K562 (cell line): Measurements from ENCODE around the gene PGR. TPM values are rescaled to one million over a fixed set of nuclear protein-coding genes. Genes with fewer than 3 reads are reported as not detected.
A peak's percentile ranks its signal among the peaks of the same experiment; 100 is the strongest.

Experiments used
- KLF13 ChIP-seq: fragments of 450-650 bp; IDR thresholded peaks from 2 replicates; pipeline ENCODE4 v1.6.1; 2016; ENCODE audit warnings: missing genetic modification characterization, low read depth, mild to moderate bottlenecking, missing compliant biosample characterization, moderate library complexity, borderline replicate concordance
- PTRF ChIP-seq: fragments of 450-650 bp; IDR thresholded peaks from 2 replicates; pipeline ENCODE4 v1.6.1; 2016; ENCODE audit warnings: mild to moderate bottlenecking, missing genetic modification characterization, missing compliant biosample characterization
- SNRNP70 ChIP-seq: fragments of 200-400 bp; formaldehyde crosslinking; optimal IDR thresholded peaks from 2 replicates; pipeline ENCODE3; 2017; ENCODE audit warnings: low read depth, low read length
- SRF ChIP-seq, 2 experiments: fragments of 250-450, 450-650 bp in 1 of 2; sonication (Bioruptor Pico) in 1 of 2; sonication (generic) in 1 of 2; formaldehyde crosslinking; IDR thresholded peaks; 2 replicates each; pipeline versions ENCODE4 v1.5.0 to v1.5.1; 2020 to 2022; ENCODE audit warnings: mild to moderate bottlenecking in 1 of 2, missing genetic modification reagents in 1 of 2
- ZNF175 ChIP-seq: fragments of 200-800 bp; sonication (Bioruptor generic); IDR thresholded peaks from 2 replicates; pipeline ENCODE4 v1.6.1; 2016; ENCODE audit warnings: low read depth, mild to moderate bottlenecking, missing genetic modification characterization, missing compliant biosample characterization
- ZNF217 ChIP-seq: sonication (generic); formaldehyde crosslinking; IDR thresholded peaks from 2 replicates; pipeline ENCODE4 v1.8.0; 2022; ENCODE audit warnings: mild to moderate bottlenecking, missing genetic modification reagents
- ZNF239 ChIP-seq: fragments of 250-450 bp; sonication (Bioruptor Pico); IDR thresholded peaks from 2 replicates; pipeline ENCODE4 v1.4.0; 2020; ENCODE audit warnings: mild to moderate bottlenecking
- ZNF407 ChIP-seq: fragments of 450-650 bp; IDR thresholded peaks from 2 replicates; pipeline ENCODE4 v1.6.1; 2016; ENCODE audit warnings: low read depth
- ZNF785 ChIP-seq: fragments of 250-450 bp; sonication (Bioruptor Pico); IDR thresholded peaks from 2 replicates; pipeline ENCODE4 v1.4.0; 2020; ENCODE audit warnings: mild to moderate bottlenecking
- polyA plus RNA-seq, 8 experiments: library from polyadenylated mRNA; depleted of rRNA in 4 of 8; stranded (reverse) in 5 of 8; unstranded in 3 of 8; fragments of >200 nt; fragmentation: Nextera tagmentation in 2 of 8; fragmentation: Illumina TruSeq in 1 of 8; extraction: Ambion mirVana in 2 of 8; extraction: Trizol in 1 of 8; gene quantifications; 2 replicates each; pipeline versions ENCODE4 v1.2.1 to v1.2.3, GENCODE V29; 2011 to 2014; ENCODE audit warnings: inconsistent platforms in 1 of 8, missing spikeins in 1 of 8
- total RNA-seq, 7 experiments: library from RNA; depleted of rRNA in 6 of 7; stranded (reverse); fragments of >200 nt in 6 of 7; fragmentation: Illumina TruSeq in 2 of 7; extraction: Trizol in 2 of 7; gene quantifications; 2 replicates each; pipeline versions ENCODE4 v1.2.1 to v1.2.3, GENCODE V29; 2011 to 2021; ENCODE audit warnings: low replicate concordance in 1 of 7
- TF ChIP-seq, protein P1 (sequence below): fragments of 250-450 bp; sonication (Bioruptor Pico); IDR thresholded peaks from 2 replicates; pipeline ENCODE4 v1.5.0; 2020; ENCODE audit warnings: mild to moderate bottlenecking
- TF ChIP-seq, protein P2 (sequence below): fragments of 450-650 bp; IDR thresholded peaks from 2 replicates; pipeline ENCODE4 v1.6.1; 2014; ENCODE audit warnings: low read depth, mild to moderate bottlenecking, moderate library complexity, borderline replicate concordance
- TF ChIP-seq, protein P3 (sequence below): fragments of 450-650 bp; IDR thresholded peaks from 2 replicates; pipeline ENCODE4 v1.6.1; 2018; ENCODE audit warnings: mild to moderate bottlenecking, low read depth; ENCODE audit not compliant: partially characterized antibody

Gene PGR
- total and polyA plus RNA-seq, 9 of the 15 experiments (the other 6 are each of a cell fraction or from before 2014, with no cell fraction given): 0.43 to 2.4 (median 1.3) TPM

DNA sequence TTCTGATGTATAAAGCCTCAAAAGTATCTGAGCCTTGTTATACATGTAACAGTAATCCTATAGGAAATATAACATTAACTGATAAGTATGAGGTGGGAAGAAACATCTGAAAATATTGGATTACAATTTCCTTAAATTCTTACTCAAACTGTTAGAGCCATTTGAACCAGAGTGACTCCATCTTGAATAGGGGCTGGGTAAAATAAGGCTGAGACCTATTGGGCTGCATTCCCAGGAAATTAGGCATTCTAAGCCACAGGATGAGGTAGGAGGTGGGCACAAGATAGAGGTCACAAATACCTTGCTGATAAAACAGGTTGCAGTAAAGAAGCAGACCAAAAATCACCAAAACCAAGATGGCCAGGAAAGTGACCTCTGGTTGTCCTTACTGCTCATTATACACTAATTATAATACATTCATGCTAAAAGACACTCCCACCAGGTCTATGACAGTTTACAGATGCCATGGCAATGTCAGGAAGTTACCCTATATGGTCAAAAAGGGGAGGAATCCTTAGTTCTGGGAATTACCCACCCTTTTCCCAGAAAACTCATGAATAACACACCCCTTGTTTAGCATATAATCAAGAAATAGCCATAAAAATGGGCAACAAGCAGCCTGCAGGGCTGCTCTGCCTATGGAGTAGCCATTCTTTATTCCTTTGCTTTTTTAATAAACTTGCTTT, 114.9 kb downstream of the PGR start (continued):
- TF ChIP-seq PTRF (tag): peak; percentile 87
- TF ChIP-seq, protein P1, sequence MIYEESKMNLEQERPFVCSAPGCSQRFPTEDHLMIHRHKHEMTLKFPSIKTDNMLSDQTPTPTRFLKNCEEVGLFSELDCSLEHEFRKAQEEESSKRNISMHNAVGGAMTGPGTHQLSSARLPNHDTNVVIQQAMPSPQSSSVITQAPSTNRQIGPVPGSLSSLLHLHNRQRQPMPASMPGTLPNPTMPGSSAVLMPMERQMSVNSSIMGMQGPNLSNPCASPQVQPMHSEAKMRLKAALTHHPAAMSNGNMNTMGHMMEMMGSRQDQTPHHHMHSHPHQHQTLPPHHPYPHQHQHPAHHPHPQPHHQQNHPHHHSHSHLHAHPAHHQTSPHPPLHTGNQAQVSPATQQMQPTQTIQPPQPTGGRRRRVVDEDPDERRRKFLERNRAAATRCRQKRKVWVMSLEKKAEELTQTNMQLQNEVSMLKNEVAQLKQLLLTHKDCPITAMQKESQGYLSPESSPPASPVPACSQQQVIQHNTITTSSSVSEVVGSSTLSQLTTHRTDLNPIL: no peak
- no peak for TF ChIP-seq SNRNP70
- peak; percentile 67 to 98 for TF ChIP-seq SRF (CRISPR knock-in tag; IDR thresholded peaks at IDR 0.05)
- TF ChIP-seq ZNF217 (CRISPR knock-in tag): no peak
- TF ChIP-seq, protein P2, sequence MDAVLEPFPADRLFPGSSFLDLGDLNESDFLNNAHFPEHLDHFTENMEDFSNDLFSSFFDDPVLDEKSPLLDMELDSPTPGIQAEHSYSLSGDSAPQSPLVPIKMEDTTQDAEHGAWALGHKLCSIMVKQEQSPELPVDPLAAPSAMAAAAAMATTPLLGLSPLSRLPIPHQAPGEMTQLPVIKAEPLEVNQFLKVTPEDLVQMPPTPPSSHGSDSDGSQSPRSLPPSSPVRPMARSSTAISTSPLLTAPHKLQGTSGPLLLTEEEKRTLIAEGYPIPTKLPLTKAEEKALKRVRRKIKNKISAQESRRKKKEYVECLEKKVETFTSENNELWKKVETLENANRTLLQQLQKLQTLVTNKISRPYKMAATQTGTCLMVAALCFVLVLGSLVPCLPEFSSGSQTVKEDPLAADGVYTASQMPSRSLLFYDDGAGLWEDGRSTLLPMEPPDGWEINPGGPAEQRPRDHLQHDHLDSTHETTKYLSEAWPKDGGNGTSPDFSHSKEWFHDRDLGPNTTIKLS: no peak
- TF ChIP-seq ZNF407: no peak
- no peak for TF ChIP-seq ZNF785
- peak; percentile 97 for TF ChIP-seq KLF13 (tag)
- TF ChIP-seq ZNF175 (CRISPR knock-in tag): peak; percentile 99
- TF ChIP-seq ZNF239 (CRISPR knock-in tag): peak; percentile 37; the same call in 1 of the 2 replicates
- TF ChIP-seq, protein P3, sequence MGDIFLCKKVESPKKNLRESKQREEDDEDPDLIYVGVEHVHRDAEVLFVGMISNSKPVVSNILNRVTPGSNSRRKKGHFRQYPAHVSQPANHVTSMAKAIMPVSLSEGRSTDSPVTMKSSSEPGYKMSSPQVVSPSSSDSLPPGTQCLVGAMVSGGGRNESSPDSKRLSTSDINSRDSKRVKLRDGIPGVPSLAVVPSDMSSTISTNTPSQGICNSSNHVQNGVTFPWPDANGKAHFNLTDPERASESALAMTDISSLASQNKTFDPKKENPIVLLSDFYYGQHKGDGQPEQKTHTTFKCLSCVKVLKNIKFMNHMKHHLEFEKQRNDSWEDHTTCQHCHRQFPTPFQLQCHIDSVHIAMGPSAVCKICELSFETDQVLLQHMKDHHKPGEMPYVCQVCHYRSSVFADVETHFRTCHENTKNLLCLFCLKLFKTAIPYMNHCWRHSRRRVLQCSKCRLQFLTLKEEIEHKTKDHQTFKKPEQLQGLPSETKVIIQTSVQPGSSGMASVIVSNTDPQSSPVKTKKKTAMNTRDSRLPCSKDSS: no peak
